MCF 10A (cell line): Measurements from ENCODE around the gene RSAD2. TPM values are rescaled to one million over a fixed set of nuclear protein-coding genes. Genes with fewer than 3 reads are reported as not detected.

Source experiments
- BruUV-seq: library from RNA; stranded (reverse); fragments of 400-500 nt; replicated peaks from 2 replicates; lab custom pipeline; 2021; lab: Mats Ljungman, UMichigan
- CTCF ChIA-PET: fragments of 300-600 bp; sonication (Branson Sonifier 250); formaldehyde crosslinking; extraction: SDS; loops from one replicate; lab custom pipeline; 2021; ENCODE audit warnings: antibody characterized with exemption, inconsistent platforms; lab: Yijun Ruan, JAX
- POLR2A ChIA-PET: fragments of 300-600, 350-650 bp; sonication (Branson Sonifier 250); formaldehyde crosslinking; extraction: SDS; loops from one replicate; lab custom pipeline; 2020; ENCODE audit warnings: antibody characterized with exemption, inconsistent platforms; lab: Yijun Ruan, JAX
- DNase-seq: peaks from one replicate; pipeline ENCODE4 v3.0.0-alpha.2; 2018; ENCODE audit not compliant: unreplicated experiment
- H3K27ac Mint-ChIP-seq: one replicate; pipeline ENCODE4 v1.8.0; 2022; ENCODE audit warnings: mild to moderate bottlenecking, low read depth, mixed read lengths; ENCODE audit not compliant: unreplicated experiment
- H3K27me3 Mint-ChIP-seq: one replicate; pipeline ENCODE4 v1.8.0; 2022; ENCODE audit warnings: mixed read lengths; ENCODE audit not compliant: insufficient read depth, unreplicated experiment
- H3K36me3 Mint-ChIP-seq: one replicate; pipeline ENCODE4 v1.8.0; 2022; ENCODE audit warnings: mild to moderate bottlenecking, moderate library complexity, mixed read lengths; ENCODE audit not compliant: insufficient read depth, unreplicated experiment
- H3K4me1 Mint-ChIP-seq: one replicate; pipeline ENCODE4 v1.8.0; 2022; ENCODE audit warnings: mixed read lengths; ENCODE audit not compliant: insufficient read depth, unreplicated experiment
- H3K4me3 Mint-ChIP-seq: one replicate; pipeline ENCODE4 v1.8.0; 2022; ENCODE audit warnings: mild to moderate bottlenecking, moderate library complexity, mixed read lengths; ENCODE audit not compliant: unreplicated experiment
- H3K9me3 Mint-ChIP-seq: one replicate; pipeline ENCODE4 v1.8.0; 2022; ENCODE audit warnings: mixed read lengths; ENCODE audit not compliant: unreplicated experiment
- CTCF ChIP-seq: fragments of 200-600 bp; IDR thresholded peaks from one replicate; pipeline ENCODE4 v1.8.0; 2022; ENCODE audit warnings: antibody characterized with exemption, mild to moderate bottlenecking; ENCODE audit not compliant: unreplicated experiment
- intact Hi-C: fragments of 100-400 bp; cut with micrococcal nuclease; formaldehyde crosslinking; loops from 2 replicates; pipeline ENCODE4 v1.14.1; 2022
- total RNA-seq: library from RNA; stranded (reverse); gene quantifications from 2 replicates; pipeline ENCODE4 v1.2.3, GENCODE V29; 2022

Gene RSAD2
- total RNA-seq, 1 experiment from 2014 or later = 0.09 TPM

GRCh38 chr2:6866275-6866671, 11.3 kb upstream of the RSAD2 start:
- H3K4me1 Mint-ChIP-seq = peaks cover 7% of the 10 kb centered on the region
- ChIA-PET POLR2A (interaction anchor here (2.0 kb wide), 1 partner anchor 10 kb away, joined by 6 read pairs; no protein-coding TSS in a partner anchor), CTCF (interaction anchor here (0.6 to 2.8 kb wide), 14 partner anchors 9 to 1768 kb away, joined by 3 to 26 read pairs (median 4); partner anchors contain the start of gene RSAD2)
- no peaks in the 10 kb centered on the region for H3K9me3 Mint-ChIP-seq
- peak; percentile 48 for DNase-seq
- intact Hi-C loops = no loop called here
- peaks cover 6% of the 10 kb centered on the region for H3K27me3 Mint-ChIP-seq
- BruUV-seq = no TSS peak
- H3K4me3 Mint-ChIP-seq = peak overlapping the region; percentile 73
- no peak overlapping the region for H3K27ac Mint-ChIP-seq
- no peaks in the 10 kb centered on the region for H3K36me3 Mint-ChIP-seq
- TF ChIP-seq CTCF = peak; percentile 25

- Mint-ChIP-seq H3K4me1 (peaks cover 7% of the 10 kb centered on the region), H3K9me3 (no peaks in the 10 kb centered on the region), H3K27me3 (peaks cover 14% of the 10 kb centered on the region), H3K27ac (no peak overlapping the region), H3K4me3 (no peak overlapping the region), H3K36me3 (no peaks in the 10 kb centered on the region)
- POLR2A ChIA-PET = interaction anchor here (1.3 to 2.0 kb wide), 2 partner anchors 9 to 13 kb away, joined by 3 to 6 read pairs; no protein-coding TSS in a partner anchor
- CTCF ChIA-PET = interaction anchor here (0.6 to 2.8 kb wide), 12 partner anchors 10 to 761 kb away, joined by 3 to 26 read pairs (median 4); partner anchors contain the start of gene RSAD2
- intact Hi-C loops = no loop called here
- BruUV-seq = no TSS peak
- TF ChIP-seq CTCF = no peak
- DNase-seq = no peak
Observed at GRCh38 chr2:6866982-6867381, 10.6 kb upstream of the RSAD2 start.

GRCh38 chr2:6872394-6872793, 5.2 kb upstream of the RSAD2 start:
- H3K27me3 Mint-ChIP-seq = peaks cover 28% of the 10 kb centered on the region
- no peak for DNase-seq
- BruUV-seq = no TSS peak
- ChIA-PET POLR2A (no interaction called here), CTCF (interaction anchor here (0.5 to 1.4 kb wide), 4 partner anchors 47 to 764 kb away, joined by 3 to 7 read pairs (median 4); no protein-coding TSS in a partner anchor)
- no peak overlapping the region for H3K27ac Mint-ChIP-seq
- H3K4me1 Mint-ChIP-seq = no peaks in the 10 kb centered on the region
- intact Hi-C loops = no loop called here
- H3K36me3 Mint-ChIP-seq = no peaks in the 10 kb centered on the region
- H3K9me3 Mint-ChIP-seq = peaks cover 7% of the 10 kb centered on the region
- no peak for TF ChIP-seq CTCF
- H3K4me3 Mint-ChIP-seq = no peak overlapping the region

- H3K27me3 Mint-ChIP-seq = peaks cover 42% of the 10 kb centered on the region
- peaks cover 7% of the 10 kb centered on the region for H3K9me3 Mint-ChIP-seq
- POLR2A ChIA-PET = no interaction called here
Observed at GRCh38 chr2:6874032-6874431, 3.5 kb upstream of the RSAD2 start.

More at GRCh38 chr2:6874032-6874431, 3.5 kb upstream of the RSAD2 start:
- Mint-ChIP-seq H3K4me3 (no peak overlapping the region), H3K27ac (no peak overlapping the region), H3K36me3 (no peaks in the 10 kb centered on the region), H3K4me1 (no peaks in the 10 kb centered on the region)
- no peak for TF ChIP-seq CTCF
- CTCF ChIA-PET = no interaction called here
- intact Hi-C loops = no loop called here
- no TSS peak for BruUV-seq
- DNase-seq = no peak
